ENCODE results near the gene HOXC4. TPM values are rescaled to one million over a fixed set of nuclear protein-coding genes. Genes with fewer than 3 reads are reported as not detected.
"Not testable (repeated sequence)": the region's sequence is repeated elsewhere in the genome, so short reads cannot be mapped to it uniquely, and the experiment has no call there.

HOXC4 gene
- total and polyA plus RNA-seq, 7 experiments from 2014 or later, result 0.24 to 0.98 TPM; not detected in 5

DNA sequence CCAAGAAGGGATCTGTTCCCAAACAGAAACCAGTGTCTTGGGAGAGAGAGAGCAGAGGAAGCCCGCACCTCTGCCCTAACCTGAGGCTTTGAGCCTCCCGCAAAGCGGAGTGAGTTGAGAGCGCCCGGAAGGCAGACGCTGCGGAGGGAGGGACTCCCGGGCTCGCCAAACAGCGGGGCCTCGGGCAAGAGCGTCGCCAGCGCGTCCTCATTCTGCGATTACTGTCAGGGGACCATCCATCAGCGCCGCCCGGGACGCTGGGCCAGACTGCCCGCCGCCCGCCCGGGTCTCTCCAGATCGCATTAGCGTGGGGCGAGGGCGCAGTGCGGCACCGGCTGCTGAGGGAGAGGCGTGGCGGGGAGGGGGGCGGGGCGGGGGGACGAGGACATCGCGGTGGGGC, 36.7 kb downstream of the HOXC4 start:
- intact Hi-C loops (cut with micrococcal nuclease); ATAC-seq; H3K36me3 Mint-ChIP-seq; CTCF ChIA-PET; H3K27me3 ChIP-seq (ENCODE audit: control insufficient read depth in 2 of 2, insufficient read depth in 2 of 2, low read length in 2 of 2); H3K9me3 Mint-ChIP-seq; H3K9me3 ChIP-seq (ENCODE audit: control insufficient read depth in 2 of 3, low read length in 3 of 3); H3K36me3 ChIP-seq (ENCODE audit: control insufficient read depth in 2 of 3, insufficient read depth in 3 of 3, low read length in 3 of 3); POLR2A ChIA-PET; H3K4me1 ChIP-seq (ENCODE audit: control insufficient read depth in 2 of 2, insufficient read depth in 2 of 2, low read length in 2 of 2); H3K4me3 ChIP-seq (ENCODE audit: low read length); H3K27ac Mint-ChIP-seq; H3K27ac ChIP-seq (ENCODE audit: low read depth, low read length): not testable (repeated sequence)
- peak in 4 of 9 donors; percentile 11 to 23 (median 18) for DNase-seq
- peaks cover 0 to 14% (median 9%) of the 10 kb centered on the region in 7 donors for H3K4me1 Mint-ChIP-seq
- H3K4me3 Mint-ChIP-seq, result peak overlapping the region; percentile 29 to 84 (median 74)
- peaks cover 39 to 79% (median 47%) of the 10 kb centered on the region in 5 donors for H3K27me3 Mint-ChIP-seq

DNA sequence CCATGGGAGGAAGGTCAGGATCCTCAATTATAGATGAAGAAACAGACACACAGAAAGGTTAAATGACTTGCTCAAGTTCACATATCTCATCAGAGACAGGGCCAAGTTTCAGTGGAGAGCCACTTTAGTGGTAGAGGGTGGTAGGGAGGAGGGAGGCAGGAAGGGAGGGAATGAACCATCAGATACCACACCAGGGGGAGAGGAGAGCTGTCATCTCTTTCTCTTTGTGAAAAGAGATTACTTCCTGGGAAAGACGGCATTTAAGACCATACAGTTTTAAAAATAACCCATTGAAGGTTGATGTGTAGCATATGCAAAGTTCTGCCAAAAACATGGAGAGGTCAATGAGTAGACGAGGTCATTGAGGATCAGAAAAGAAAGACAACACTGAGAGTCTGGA, 39.3 kb downstream of the HOXC4 start:
- intact Hi-C loops (cut with micrococcal nuclease); H3K27me3 ChIP-seq (ENCODE audit: control insufficient read depth in 2 of 2, insufficient read depth in 2 of 2, low read length in 2 of 2); H3K27ac Mint-ChIP-seq; DNase-seq; H3K9me3 Mint-ChIP-seq; H3K36me3 ChIP-seq (ENCODE audit: control insufficient read depth in 2 of 3, insufficient read depth in 3 of 3, low read length in 3 of 3); POLR2A ChIA-PET; H3K4me1 ChIP-seq (ENCODE audit: control insufficient read depth in 2 of 2, insufficient read depth in 2 of 2, low read length in 2 of 2); ATAC-seq; H3K27ac ChIP-seq (ENCODE audit: low read depth, low read length); H3K36me3 Mint-ChIP-seq; H3K4me3 ChIP-seq (ENCODE audit: low read length); H3K4me3 Mint-ChIP-seq; CTCF ChIA-PET; H3K9me3 ChIP-seq (ENCODE audit: control insufficient read depth in 2 of 3, low read length in 3 of 3): not testable (repeated sequence)
- Mint-ChIP-seq H3K27me3 (peaks cover 43 to 74% (median 62%) of the 10 kb centered on the region in 5 donors), H3K4me1 (peaks cover 0 to 14% (median 9%) of the 10 kb centered on the region in 7 donors)

DNA sequence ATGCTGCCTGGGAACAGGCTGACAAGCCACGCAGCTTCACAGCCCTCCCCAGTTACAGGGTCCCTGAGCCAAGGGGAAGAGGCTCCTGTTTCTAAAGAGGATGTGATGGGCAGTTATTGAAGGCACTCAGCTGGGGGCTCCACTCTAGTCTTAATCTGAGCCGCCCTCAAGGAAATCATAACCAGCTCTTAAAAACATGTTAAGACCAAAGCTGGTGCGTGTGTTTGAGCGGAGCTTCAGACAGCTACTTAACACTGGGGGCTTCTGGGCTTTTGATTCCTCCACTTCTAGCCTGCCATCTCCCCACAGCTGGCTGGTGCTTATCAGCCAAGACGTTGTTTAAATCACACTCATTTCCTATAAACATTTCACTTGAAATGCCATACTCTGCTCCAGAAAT, 42.3 kb downstream of the HOXC4 start:
- CTCF ChIA-PET, result interaction anchor here (0.6 kb wide), 1 partner anchor 11 kb away, joined by 3 read pairs; no protein-coding TSS in a partner anchor
- H3K9me3 Mint-ChIP-seq; DNase-seq; H3K27ac ChIP-seq (ENCODE audit: low read depth, low read length); H3K36me3 ChIP-seq (ENCODE audit: control insufficient read depth in 2 of 3, insufficient read depth in 3 of 3, low read length in 3 of 3); intact Hi-C loops (cut with micrococcal nuclease); POLR2A ChIA-PET; H3K27me3 ChIP-seq (ENCODE audit: control insufficient read depth in 2 of 2, insufficient read depth in 2 of 2, low read length in 2 of 2); H3K36me3 Mint-ChIP-seq; ATAC-seq; H3K9me3 ChIP-seq (ENCODE audit: control insufficient read depth in 2 of 3, low read length in 3 of 3); H3K4me3 Mint-ChIP-seq; H3K4me3 ChIP-seq (ENCODE audit: low read length); H3K4me1 Mint-ChIP-seq; H3K27ac Mint-ChIP-seq; H3K4me1 ChIP-seq (ENCODE audit: control insufficient read depth in 2 of 2, insufficient read depth in 2 of 2, low read length in 2 of 2): not testable (repeated sequence)
- H3K27me3 Mint-ChIP-seq, result peaks cover 30 to 54% (median 45%) of the 10 kb centered on the region in 5 donors

DNA sequence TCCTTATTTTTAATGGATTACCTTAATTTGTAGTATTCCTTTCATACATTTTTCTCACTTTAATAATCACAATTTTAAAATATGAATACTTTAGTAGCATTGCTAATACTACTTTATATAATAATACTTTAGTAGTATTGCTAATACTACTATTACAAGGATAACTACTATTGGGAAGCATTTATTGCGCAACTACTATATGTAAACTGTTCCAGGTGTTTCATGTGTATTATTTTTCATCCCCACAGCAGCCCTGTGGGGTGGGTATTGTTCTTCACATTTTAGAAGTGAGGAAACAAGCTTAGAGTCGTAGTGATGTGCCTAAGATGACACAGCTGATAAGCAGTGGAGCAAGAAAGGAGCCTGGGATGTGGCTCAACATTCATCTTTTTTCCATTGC, 45.0 kb downstream of the HOXC4 start:
- H3K27ac Mint-ChIP-seq; H3K36me3 ChIP-seq (ENCODE audit: control insufficient read depth in 2 of 3, insufficient read depth in 3 of 3, low read length in 3 of 3); H3K9me3 ChIP-seq (ENCODE audit: control insufficient read depth in 2 of 3, low read length in 3 of 3); H3K4me3 Mint-ChIP-seq; H3K4me1 Mint-ChIP-seq; H3K4me1 ChIP-seq (ENCODE audit: control insufficient read depth in 2 of 2, insufficient read depth in 2 of 2, low read length in 2 of 2); H3K9me3 Mint-ChIP-seq; H3K27me3 ChIP-seq (ENCODE audit: control insufficient read depth in 2 of 2, insufficient read depth in 2 of 2, low read length in 2 of 2); CTCF ChIA-PET; intact Hi-C loops (cut with micrococcal nuclease); ATAC-seq; H3K36me3 Mint-ChIP-seq; H3K27ac ChIP-seq (ENCODE audit: low read depth, low read length); H3K4me3 ChIP-seq (ENCODE audit: low read length); DNase-seq: not testable (repeated sequence)
- H3K27me3 Mint-ChIP-seq, result peaks cover 31 to 53% (median 40%) of the 10 kb centered on the region in 5 donors
- POLR2A ChIA-PET, result interaction anchor here (0.7 kb wide), 1 partner anchor 129 kb away, joined by 5 read pairs; no protein-coding TSS in a partner anchor

DNA sequence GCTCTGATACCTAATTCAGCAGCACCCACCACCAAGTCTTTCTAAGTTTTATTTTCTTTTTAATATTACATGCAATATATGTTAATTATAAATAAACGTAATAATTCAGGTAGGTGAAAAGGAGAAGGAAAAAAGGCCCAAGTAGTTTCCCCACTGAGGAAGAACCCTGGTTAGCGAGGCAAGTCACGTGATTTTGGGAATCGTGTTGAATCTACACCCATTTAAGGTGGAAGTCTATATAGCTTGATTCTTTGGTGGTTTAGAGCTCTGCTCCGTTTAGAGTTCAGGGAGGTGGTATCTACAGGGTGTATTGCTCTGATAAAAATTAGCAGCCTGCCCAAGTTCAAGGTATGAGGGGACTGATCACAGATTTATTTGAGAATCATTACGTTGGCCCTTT, 47.0 kb downstream of the HOXC4 start:
- POLR2A ChIA-PET; H3K27ac Mint-ChIP-seq; H3K27ac ChIP-seq (ENCODE audit: low read depth, low read length); H3K4me1 Mint-ChIP-seq; H3K27me3 ChIP-seq (ENCODE audit: control insufficient read depth in 2 of 2, insufficient read depth in 2 of 2, low read length in 2 of 2); H3K9me3 ChIP-seq (ENCODE audit: control insufficient read depth in 2 of 3, low read length in 3 of 3); CTCF ChIA-PET; H3K4me1 ChIP-seq (ENCODE audit: control insufficient read depth in 2 of 2, insufficient read depth in 2 of 2, low read length in 2 of 2); intact Hi-C loops (cut with micrococcal nuclease); H3K36me3 ChIP-seq (ENCODE audit: control insufficient read depth in 2 of 3, insufficient read depth in 3 of 3, low read length in 3 of 3); DNase-seq; H3K4me3 ChIP-seq (ENCODE audit: low read length); ATAC-seq; H3K4me3 Mint-ChIP-seq; H3K36me3 Mint-ChIP-seq; H3K9me3 Mint-ChIP-seq: not testable (repeated sequence)
- peaks cover 32 to 58% (median 37%) of the 10 kb centered on the region in 5 donors for H3K27me3 Mint-ChIP-seq

DNA sequence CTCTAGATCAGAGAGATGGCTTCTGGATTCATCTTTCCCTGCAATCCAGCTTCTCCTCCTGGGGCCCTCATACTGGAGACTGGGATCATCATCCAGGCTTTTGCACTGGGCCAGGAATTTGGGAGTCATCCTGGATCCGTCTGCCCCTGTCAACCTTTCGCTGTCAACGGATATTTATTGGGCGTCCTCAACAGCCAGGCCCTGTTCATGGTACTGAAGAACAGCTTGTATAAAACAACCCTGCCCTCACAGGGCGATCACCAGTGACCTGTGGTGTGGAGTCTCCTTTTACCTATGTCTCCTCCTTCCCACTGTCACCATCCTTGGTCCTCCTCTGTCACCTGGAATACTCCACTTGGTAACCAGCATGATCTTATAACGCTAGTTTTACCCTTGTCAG, 48.6 kb downstream of the HOXC4 start:
- CTCF ChIA-PET; ATAC-seq; intact Hi-C loops (cut with micrococcal nuclease); H3K27ac Mint-ChIP-seq; H3K4me1 Mint-ChIP-seq; H3K27me3 ChIP-seq (ENCODE audit: control insufficient read depth in 2 of 2, insufficient read depth in 2 of 2, low read length in 2 of 2); H3K4me3 Mint-ChIP-seq; H3K4me1 ChIP-seq (ENCODE audit: control insufficient read depth in 2 of 2, insufficient read depth in 2 of 2, low read length in 2 of 2); H3K9me3 Mint-ChIP-seq; POLR2A ChIA-PET; H3K36me3 ChIP-seq (ENCODE audit: control insufficient read depth in 2 of 3, insufficient read depth in 3 of 3, low read length in 3 of 3); H3K27ac ChIP-seq (ENCODE audit: low read depth, low read length); H3K36me3 Mint-ChIP-seq; H3K9me3 ChIP-seq (ENCODE audit: control insufficient read depth in 2 of 3, low read length in 3 of 3); H3K4me3 ChIP-seq (ENCODE audit: low read length); DNase-seq: not testable (repeated sequence)
- peaks cover 40 to 65% (median 44%) of the 10 kb centered on the region in 5 donors for H3K27me3 Mint-ChIP-seq

DNA sequence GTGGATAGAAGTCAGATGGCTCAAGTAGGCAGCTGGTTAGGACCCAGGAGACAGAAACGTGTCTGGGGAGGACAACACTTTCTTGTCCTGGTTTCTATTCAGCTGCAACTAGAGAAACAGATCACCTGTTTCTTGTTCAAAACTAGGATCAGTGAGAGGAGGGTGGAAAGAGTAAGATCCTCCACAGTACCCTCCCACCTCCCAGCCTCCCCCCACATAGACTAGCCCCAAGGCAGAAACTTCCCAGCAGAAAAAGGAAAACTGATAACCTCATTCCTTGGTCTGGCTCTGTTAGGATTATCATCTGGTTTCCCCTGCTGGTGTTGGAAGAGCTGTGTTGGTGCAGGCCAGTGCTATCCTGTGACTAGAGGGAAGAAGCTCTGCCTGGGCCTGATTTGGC, 50.2 kb downstream of the HOXC4 start:
- H3K4me3 ChIP-seq (ENCODE audit: low read length); H3K9me3 Mint-ChIP-seq; H3K27me3 ChIP-seq (ENCODE audit: control insufficient read depth in 2 of 2, insufficient read depth in 2 of 2, low read length in 2 of 2); H3K36me3 ChIP-seq (ENCODE audit: control insufficient read depth in 2 of 3, insufficient read depth in 3 of 3, low read length in 3 of 3); H3K4me3 Mint-ChIP-seq; H3K27ac Mint-ChIP-seq; CTCF ChIA-PET; intact Hi-C loops (cut with micrococcal nuclease); DNase-seq; H3K36me3 Mint-ChIP-seq; POLR2A ChIA-PET; H3K4me1 ChIP-seq (ENCODE audit: control insufficient read depth in 2 of 2, insufficient read depth in 2 of 2, low read length in 2 of 2); H3K9me3 ChIP-seq (ENCODE audit: control insufficient read depth in 2 of 3, low read length in 3 of 3); H3K27ac ChIP-seq (ENCODE audit: low read depth, low read length); ATAC-seq; H3K4me1 Mint-ChIP-seq: not testable (repeated sequence)
- H3K27me3 Mint-ChIP-seq, result peaks cover 46 to 72% (median 49%) of the 10 kb centered on the region in 5 donors

All from naive thymus-derived CD4-positive, alpha-beta T cell (primary cell).